ENCODE data around the gene AMER3. TPM values are rescaled to one million over a fixed set of nuclear protein-coding genes. Genes with fewer than 3 reads are reported as not detected.

AMER3 gene
- polyA plus RNA-seq, 1 experiment = not detected

- TF ChIP-seq CTCF (IDR thresholded peaks at IDR 0.05; ENCODE audit: low read depth, low read length) = no peak
- no peaks in the 10 kb centered on the region for H3K9me3 ChIP-seq (ENCODE audit: control insufficient read depth, insufficient read depth, low read length)
- no peak for DNase-seq (ENCODE audit: low read depth, low spot score)
- POLR2A ChIA-PET = no interaction called here
- CTCF ChIA-PET = interaction anchor here (1.2 kb wide), 1 partner anchor 136 kb away, joined by 4 read pairs; no protein-coding TSS in a partner anchor
- H3K27me3 ChIP-seq (ENCODE audit: control insufficient read depth, insufficient read depth, low read length) = no peaks in the 10 kb centered on the region
- H3K4me3 ChIP-seq (ENCODE audit: low read depth, low read length) = no peak overlapping the region
- no peak overlapping the region for H3K27ac ChIP-seq (ENCODE audit: low read depth, low read length)
Measured at GRCh38 chr2:130785466-130786055, 30.2 kb downstream of the AMER3 start.

- Histone ChIP-seq H3K27ac (ENCODE audit: low read depth, low read length) (no peak overlapping the region), H3K4me3 (ENCODE audit: low read depth, low read length) (no peak overlapping the region), H3K9me3 (ENCODE audit: control insufficient read depth, insufficient read depth, low read length) (no peaks in the 10 kb centered on the region), H3K27me3 (ENCODE audit: control insufficient read depth, insufficient read depth, low read length) (no peaks in the 10 kb centered on the region)
- TF ChIP-seq CTCF (IDR thresholded peaks at IDR 0.05; ENCODE audit: low read depth, low read length) = no peak
- ChIA-PET POLR2A (no interaction called here), CTCF (no interaction called here)
- no peak for DNase-seq (ENCODE audit: low read depth, low spot score)
Measured at GRCh38 chr2:130786076-130786475, 30.7 kb downstream of the AMER3 start.

GRCh38 chr2:130787841-130788240 is 32.5 kb downstream of the AMER3 start:
- POLR2A ChIA-PET = no interaction called here
- CTCF ChIA-PET = no interaction called here
- Histone ChIP-seq H3K27ac (ENCODE audit: low read depth, low read length) (no peak overlapping the region), H3K4me3 (ENCODE audit: low read depth, low read length) (no peak overlapping the region), H3K9me3 (ENCODE audit: control insufficient read depth, insufficient read depth, low read length) (no peaks in the 10 kb centered on the region), H3K27me3 (ENCODE audit: control insufficient read depth, insufficient read depth, low read length) (no peaks in the 10 kb centered on the region)
- DNase-seq (ENCODE audit: low read depth, low spot score) = no peak
- TF ChIP-seq CTCF (IDR thresholded peaks at IDR 0.05; ENCODE audit: low read depth, low read length) = no peak

- Histone ChIP-seq H3K9me3 (ENCODE audit: control insufficient read depth, insufficient read depth, low read length) (no peaks in the 10 kb centered on the region), H3K27ac (ENCODE audit: low read depth, low read length) (no peak overlapping the region), H3K27me3 (ENCODE audit: control insufficient read depth, insufficient read depth, low read length) (no peaks in the 10 kb centered on the region), H3K4me3 (ENCODE audit: low read depth, low read length) (no peak overlapping the region)
- DNase-seq (ENCODE audit: low read depth, low spot score) = no peak
- ChIA-PET CTCF (interaction anchor here (0.6 to 1.5 kb wide), 4 partner anchors 83 to 609 kb away, joined by 3 to 4 read pairs (median 3); partner anchors contain the start of gene SMPD4), POLR2A (no interaction called here)
- TF ChIP-seq CTCF (IDR thresholded peaks at IDR 0.05; ENCODE audit: low read depth, low read length) = no peak
Measured at GRCh38 chr2:130790312-130790711, 35.0 kb downstream of the AMER3 start.

- TF ChIP-seq CTCF (IDR thresholded peaks at IDR 0.05; ENCODE audit: low read depth, low read length) = no peak
- ChIA-PET POLR2A (no interaction called here), CTCF (interaction anchor here (0.6 to 1.5 kb wide), 5 partner anchors 83 to 610 kb away, joined by 3 to 4 read pairs (median 3); partner anchors contain the start of gene SMPD4)
- Histone ChIP-seq H3K27ac (ENCODE audit: low read depth, low read length) (no peak overlapping the region), H3K9me3 (ENCODE audit: control insufficient read depth, insufficient read depth, low read length) (no peaks in the 10 kb centered on the region), H3K27me3 (ENCODE audit: control insufficient read depth, insufficient read depth, low read length) (no peaks in the 10 kb centered on the region), H3K4me3 (ENCODE audit: low read depth, low read length) (no peak overlapping the region)
- DNase-seq (ENCODE audit: low read depth, low spot score) = no peak
Measured at GRCh38 chr2:130790804-130791616, 35.7 kb downstream of the AMER3 start.

Data from AG04450 (cell line).